ENCODE data around the gene MUS81. TPM values are rescaled to one million over a fixed set of nuclear protein-coding genes. Genes with fewer than 3 reads are reported as not detected.

MUS81 gene
- total RNA-seq, 2 donors from 2014 or later, result 23.4 to 26.3 TPM

GRCh38 chr11:65816696-65817095 is 43.5 kb upstream of the MUS81 start:
- no peak for TF ChIP-seq CTCF (IDR thresholded peaks at IDR 0.05)
- Histone ChIP-seq H3K27ac (no peak overlapping the region), H3K4me3 (no peak overlapping the region), H3K4me1 (peaks cover 0 to 8% of the 10 kb centered on the region in 2 donors), H3K36me3 (no peaks in the 10 kb centered on the region), H3K27me3 (no peaks in the 10 kb centered on the region), H3K9me3 (no peaks in the 10 kb centered on the region)
- no peak for DNase-seq (ENCODE audit: low spot score)

- no peak for DNase-seq (ENCODE audit: low spot score)
- no peak for TF ChIP-seq CTCF (IDR thresholded peaks at IDR 0.05)
- H3K9me3 ChIP-seq, result no peaks in the 10 kb centered on the region
- H3K27me3 ChIP-seq, result no peaks in the 10 kb centered on the region
- peak overlapping the region; percentile 52 to 66 for H3K4me3 ChIP-seq
- no peaks in the 10 kb centered on the region for H3K36me3 ChIP-seq
- peaks cover 0 to 8% of the 10 kb centered on the region in 2 donors for H3K4me1 ChIP-seq
- H3K27ac ChIP-seq, result peak overlapping the region; percentile 66
Observed at GRCh38 chr11:65817312-65817834, 42.9 kb upstream of the MUS81 start.

- Histone ChIP-seq H3K4me1 (peaks cover 0 to 8% of the 10 kb centered on the region in 2 donors), H3K27ac (peak overlapping the region; percentile 66), H3K4me3 (peak overlapping the region; percentile 52 to 66), H3K36me3 (no peaks in the 10 kb centered on the region), H3K27me3 (no peaks in the 10 kb centered on the region), H3K9me3 (no peaks in the 10 kb centered on the region)
- peak; percentile 93 for DNase-seq (ENCODE audit: low spot score)
- TF ChIP-seq CTCF (IDR thresholded peaks at IDR 0.05), result peak; percentile 100
Observed at GRCh38 chr11:65817835-65818680, 42.2 kb upstream of the MUS81 start.

GRCh38 chr11:65821107-65821506 is 39.1 kb upstream of the MUS81 start:
- Histone ChIP-seq H3K4me1 (peaks cover 0 to 8% of the 10 kb centered on the region in 2 donors), H3K36me3 (no peaks in the 10 kb centered on the region), H3K27me3 (no peaks in the 10 kb centered on the region), H3K9me3 (no peaks in the 10 kb centered on the region), H3K4me3 (no peak overlapping the region), H3K27ac (no peak overlapping the region)
- no peak for DNase-seq (ENCODE audit: low spot score)
- TF ChIP-seq CTCF (IDR thresholded peaks at IDR 0.05), result no peak

GRCh38 chr11:65822776-65823528 is 37.3 kb upstream of the MUS81 start:
- Histone ChIP-seq H3K4me1 (peaks cover 0 to 4% of the 10 kb centered on the region in 2 donors), H3K27ac (no peak overlapping the region), H3K9me3 (no peaks in the 10 kb centered on the region), H3K27me3 (no peaks in the 10 kb centered on the region), H3K36me3 (no peaks in the 10 kb centered on the region), H3K4me3 (no peak overlapping the region)
- no peak for DNase-seq (ENCODE audit: low spot score)
- no peak for TF ChIP-seq CTCF (IDR thresholded peaks at IDR 0.05)
